Measurements from ENCODE around the gene MAP4K3.

MAP4K3 gene

DNA sequence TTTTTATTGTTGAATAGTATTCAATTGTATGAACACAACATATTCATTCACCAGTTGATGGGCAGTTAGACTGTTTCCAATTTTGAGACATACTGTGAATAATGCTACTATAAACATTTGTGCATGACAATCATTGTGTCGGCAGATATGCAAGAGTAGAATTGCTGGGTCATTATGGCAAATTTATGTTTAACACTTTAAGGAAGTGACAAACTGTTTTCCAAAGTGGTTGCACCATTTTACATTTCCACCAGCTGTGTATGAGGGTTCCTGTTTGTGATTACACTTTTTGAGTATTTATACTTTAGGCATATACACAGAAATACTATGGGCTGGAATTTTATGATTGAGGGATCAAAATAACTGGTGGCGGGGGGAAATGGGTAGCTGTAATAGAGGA, 61.2 kb downstream of the MAP4K3 start:
- H3K4me3 ChIP-seq (replicated peaks; ENCODE audit: low read depth, low read length), result no peak overlapping the region
- H3K36me3 ChIP-seq (ENCODE audit: control insufficient read depth, insufficient read depth, low read length), result no peaks in the 10 kb centered on the region; the same call in 1 of the 2 replicates
- TF ChIP-seq CTCF (IDR thresholded peaks at IDR 0.05; ENCODE audit: insufficient read depth, low read length, poor library complexity, severe bottlenecking), result no peak
- no peak for DNase-seq (ENCODE audit: extremely low read depth, insufficient read length)
- H3K27me3 ChIP-seq (replicated peaks; ENCODE audit: control insufficient read depth, insufficient read depth, low read length), result no peaks in the 10 kb centered on the region

GRCh38 chr2:39373181-39373802, 63.8 kb downstream of the MAP4K3 start:
- H3K36me3 ChIP-seq (ENCODE audit: control insufficient read depth, insufficient read depth, low read length), result no peaks in the 10 kb centered on the region; the same call in 1 of the 2 replicates

DNA sequence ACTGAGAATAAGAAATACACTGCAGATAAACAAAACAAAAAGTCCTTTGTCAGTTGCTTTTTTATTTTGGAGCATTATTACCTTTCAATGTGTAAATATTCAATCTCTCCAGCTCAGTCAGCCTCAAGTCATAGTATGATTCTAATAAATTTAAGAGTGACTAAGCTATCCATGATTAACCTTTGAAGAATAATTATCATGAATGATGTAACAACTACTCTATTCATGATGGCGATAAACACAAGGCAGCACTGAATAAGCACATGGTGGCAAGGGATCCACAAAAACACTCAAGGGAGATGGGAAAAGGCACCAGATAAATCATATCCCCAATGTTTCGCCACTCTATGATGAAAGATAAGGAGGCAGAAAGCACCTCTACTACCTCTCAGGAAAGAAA, 67.0 kb downstream of the MAP4K3 start:
- no peak for TF ChIP-seq CTCF (IDR thresholded peaks at IDR 0.05; ENCODE audit: insufficient read depth, low read length, poor library complexity, severe bottlenecking)
- H3K27me3 ChIP-seq (replicated peaks; ENCODE audit: control insufficient read depth, insufficient read depth, low read length), result no peaks in the 10 kb centered on the region
- no peak overlapping the region for H3K4me3 ChIP-seq (replicated peaks; ENCODE audit: low read depth, low read length)
- no peaks in the 10 kb centered on the region; the same call in 1 of the 2 replicates for H3K36me3 ChIP-seq (ENCODE audit: control insufficient read depth, insufficient read depth, low read length)
- no peak for DNase-seq (ENCODE audit: extremely low read depth, insufficient read length)

More at GRCh38 chr2:39373181-39373802, 63.8 kb downstream of the MAP4K3 start:
- TF ChIP-seq CTCF (IDR thresholded peaks at IDR 0.05; ENCODE audit: insufficient read depth, low read length, poor library complexity, severe bottlenecking), result no peak
- Histone ChIP-seq H3K27me3 (replicated peaks; ENCODE audit: control insufficient read depth, insufficient read depth, low read length) (no peaks in the 10 kb centered on the region), H3K4me3 (replicated peaks; ENCODE audit: low read depth, low read length) (no peak overlapping the region)
- no peak for DNase-seq (ENCODE audit: extremely low read depth, insufficient read length)

GRCh38 chr2:39368846-39369245, 68.2 kb downstream of the MAP4K3 start:
- Histone ChIP-seq H3K27me3 (replicated peaks; ENCODE audit: control insufficient read depth, insufficient read depth, low read length) (no peaks in the 10 kb centered on the region), H3K4me3 (replicated peaks; ENCODE audit: low read depth, low read length) (no peak overlapping the region), H3K36me3 (ENCODE audit: control insufficient read depth, insufficient read depth, low read length) (no peaks in the 10 kb centered on the region)
- no peak for TF ChIP-seq CTCF (IDR thresholded peaks at IDR 0.05; ENCODE audit: insufficient read depth, low read length, poor library complexity, severe bottlenecking)
- no peak for DNase-seq (ENCODE audit: extremely low read depth, insufficient read length)

GRCh38 chr2:39368376-39368775, 68.7 kb downstream of the MAP4K3 start:
- H3K36me3 ChIP-seq (ENCODE audit: control insufficient read depth, insufficient read depth, low read length), result no peaks in the 10 kb centered on the region
- H3K4me3 ChIP-seq (replicated peaks; ENCODE audit: low read depth, low read length), result no peak overlapping the region
- no peaks in the 10 kb centered on the region for H3K27me3 ChIP-seq (replicated peaks; ENCODE audit: control insufficient read depth, insufficient read depth, low read length)
- DNase-seq (ENCODE audit: extremely low read depth, insufficient read length), result no peak
- TF ChIP-seq CTCF (IDR thresholded peaks at IDR 0.05; ENCODE audit: insufficient read depth, low read length, poor library complexity, severe bottlenecking), result no peak

DNA sequence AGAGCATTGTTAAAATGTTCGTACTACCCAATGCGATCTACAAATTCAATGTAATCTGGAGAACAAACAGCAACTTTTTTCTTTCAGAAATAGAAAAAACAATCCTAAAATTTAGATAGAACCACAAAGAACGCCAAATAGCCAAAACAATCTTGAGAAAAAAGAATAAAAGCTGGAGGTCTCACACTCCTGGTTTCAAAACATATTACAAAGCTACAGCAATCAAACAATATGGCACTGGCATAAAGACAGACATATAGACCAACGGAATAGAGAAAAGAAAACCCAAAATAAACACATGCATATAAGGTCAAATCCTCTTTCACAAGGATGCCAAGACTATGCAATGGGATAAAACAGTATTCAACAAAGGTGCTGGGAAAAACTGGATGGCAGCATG, 74.5 kb downstream of the MAP4K3 start:
- no peak for DNase-seq (ENCODE audit: extremely low read depth, insufficient read length)
- H3K4me3 ChIP-seq (replicated peaks; ENCODE audit: low read depth, low read length), result no peak overlapping the region
- H3K27me3 ChIP-seq (replicated peaks; ENCODE audit: control insufficient read depth, insufficient read depth, low read length), result no peaks in the 10 kb centered on the region
- no peaks in the 10 kb centered on the region for H3K36me3 ChIP-seq (ENCODE audit: control insufficient read depth, insufficient read depth, low read length)
- no peak for TF ChIP-seq CTCF (IDR thresholded peaks at IDR 0.05; ENCODE audit: insufficient read depth, low read length, poor library complexity, severe bottlenecking)
